Astrocyte (in vitro differentiated cells and primary cell): ENCODE results near the gene MECP2.

Source experiments
- CTCF ChIP-seq: IDR thresholded peaks from 2 replicates; pipeline ENCODE4 v1.5.1; 2011; ENCODE audit warnings: low read depth, mild to moderate bottlenecking, inconsistent platforms, low read length, moderate library complexity; ENCODE audit not compliant: insufficient read depth
- EZH2 ChIP-seq: IDR thresholded peaks from 2 replicates; pipeline ENCODE4 v1.6.1; 2012; ENCODE audit warnings: mild to moderate bottlenecking, low read length, inconsistent platforms; ENCODE audit not compliant: insufficient read depth

- TF ChIP-seq EZH2 (no peak), CTCF (no peak)
Observed at GRCh38 chrX:153972368-153973126, 125.0 kb downstream of the MECP2 start, which contains the start of gene TMEM187.
